Activated CD4-positive, CD25-positive, alpha-beta regulatory T cell treated with anti-CD3 and anti-CD28 coated beads, Interleukin-2, amount 50 U/mL, for 24 hours (primary cell): ENCODE measurements around the gene STAP2.

Source experiments
- ATAC-seq, 2 donors: fragments of 150-1000 bp; cut with Tn5 transposase; one replicate each; pipeline ENCODE4 v1.10.0; 2021; ENCODE audit warnings: mild to moderate bottlenecking in 1 of 2, moderate library complexity in 1 of 2

STAP2 gene

DNA sequence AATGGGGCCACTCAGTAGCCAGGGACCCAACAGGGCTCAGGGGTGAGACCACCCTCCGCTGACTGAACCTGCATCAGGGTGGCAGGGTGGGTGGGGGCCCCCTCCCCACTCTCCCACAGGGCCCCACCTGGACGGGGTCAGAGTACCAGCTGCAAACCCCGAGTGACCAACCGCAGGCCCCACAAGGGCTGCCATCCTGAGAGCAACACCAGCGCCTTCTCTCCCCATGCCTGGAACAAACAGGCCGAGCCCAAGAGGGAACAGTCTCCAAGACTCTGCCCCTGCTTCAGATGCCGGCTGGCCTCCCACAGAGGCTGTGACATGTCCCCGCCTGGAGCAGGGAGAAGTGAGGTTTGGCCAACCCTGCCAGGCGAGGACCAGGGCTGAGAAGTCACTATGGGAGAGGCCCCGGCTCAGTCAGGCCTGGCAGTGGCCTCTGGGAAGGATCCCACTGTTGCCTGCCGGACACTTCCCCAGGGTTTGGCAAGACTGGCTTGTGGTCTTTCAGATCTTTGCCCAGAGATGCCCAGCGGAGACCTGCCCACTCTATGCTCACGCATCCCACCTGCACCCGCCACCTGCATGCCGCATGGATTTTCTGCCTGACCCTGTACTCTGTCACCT, 31.9 kb upstream of the STAP2 start:
- no peak for ATAC-seq

DNA sequence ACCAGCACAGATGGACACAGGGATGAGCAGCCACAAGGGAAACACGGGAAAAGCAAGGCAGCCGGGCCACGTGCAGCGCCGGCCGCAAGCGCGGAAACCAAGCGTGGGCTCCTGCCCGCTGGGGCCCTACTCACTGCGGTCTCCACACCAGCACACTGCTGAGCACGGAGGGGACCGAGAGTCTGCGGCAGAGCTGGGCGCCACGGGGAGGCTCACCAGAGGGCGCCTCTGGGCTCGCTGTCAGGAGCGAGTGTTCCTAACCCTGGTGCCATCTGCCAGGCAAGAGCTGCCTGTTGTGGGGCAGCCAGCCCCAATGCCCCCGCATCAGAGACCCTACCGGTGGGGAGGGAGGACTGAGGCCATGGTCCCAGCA, 31.2 kb upstream of the STAP2 start:
- peak; percentile 88 for ATAC-seq

DNA sequence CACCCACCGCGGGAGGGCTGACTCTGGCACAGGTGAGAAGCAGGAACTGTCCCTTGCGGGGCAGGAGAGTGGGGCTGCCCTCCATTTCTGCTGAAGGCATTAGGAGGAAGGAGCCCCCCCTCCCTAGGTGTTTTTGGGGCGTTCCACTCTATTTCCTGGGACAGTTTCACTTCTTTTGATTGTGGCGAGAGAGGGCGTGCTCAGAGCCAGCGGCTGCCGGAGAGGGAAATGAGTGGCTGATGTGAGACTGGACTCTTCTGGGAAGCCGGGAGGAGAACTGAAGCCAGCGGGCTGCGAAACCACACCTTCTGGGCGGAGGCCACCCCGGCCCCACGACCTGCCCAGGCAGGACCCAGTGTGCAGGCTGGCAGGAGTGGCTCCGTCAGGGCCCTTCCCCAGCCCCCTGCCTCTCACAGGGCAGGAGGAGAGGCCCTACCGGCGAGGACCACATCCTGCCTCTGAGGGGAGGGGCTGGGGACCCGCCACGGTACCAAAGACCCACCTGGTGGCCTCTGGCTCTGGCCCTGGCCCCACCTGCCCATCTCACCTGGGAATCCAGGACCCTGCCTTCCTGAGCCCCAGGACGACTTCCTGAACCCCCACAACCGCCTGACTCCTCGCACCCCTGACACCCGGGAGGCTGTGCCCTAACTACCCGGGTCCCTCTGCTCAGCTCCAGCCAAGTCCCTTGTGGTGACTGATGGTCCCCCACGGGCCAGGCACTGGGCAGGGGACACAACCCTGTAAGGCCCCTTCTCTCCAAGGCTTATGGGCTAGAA, 30.7 kb upstream of the STAP2 start:
- ATAC-seq: peak; percentile 55 to 64

DNA sequence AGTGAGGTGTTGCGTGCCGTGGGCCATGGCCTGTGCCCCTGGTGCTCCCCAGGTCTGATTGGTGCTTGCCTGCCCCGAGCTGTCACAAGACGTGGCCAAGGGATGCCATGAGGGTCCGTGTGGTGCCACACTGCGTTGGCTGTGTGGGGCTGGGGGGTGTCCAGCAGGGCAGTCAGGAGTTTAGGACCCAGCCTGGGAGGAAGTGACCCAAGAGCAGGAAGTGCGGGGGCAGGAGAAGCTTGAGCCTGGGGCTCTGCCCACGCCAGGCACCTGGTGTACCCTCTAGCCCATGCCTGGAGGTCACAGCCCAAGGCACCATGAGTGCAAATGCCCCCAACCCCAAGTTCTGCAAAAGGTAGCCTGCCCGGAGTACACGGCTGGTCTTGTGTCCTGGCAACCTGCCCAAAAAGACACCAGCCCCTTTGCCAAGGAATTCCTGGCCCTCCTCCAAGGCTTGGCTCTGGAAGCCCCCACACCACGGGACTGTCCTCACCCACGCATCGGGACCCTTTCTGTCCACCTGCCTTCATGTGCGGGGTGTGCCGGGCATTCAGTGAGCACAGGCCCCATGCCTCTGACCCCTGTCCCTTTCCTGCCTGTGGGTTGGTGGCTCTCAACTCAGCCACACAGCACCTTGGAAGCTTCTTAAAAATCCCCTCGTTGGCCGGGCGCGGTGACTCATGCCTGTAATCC, 29.6 kb upstream of the STAP2 start:
- ATAC-seq: no peak

DNA sequence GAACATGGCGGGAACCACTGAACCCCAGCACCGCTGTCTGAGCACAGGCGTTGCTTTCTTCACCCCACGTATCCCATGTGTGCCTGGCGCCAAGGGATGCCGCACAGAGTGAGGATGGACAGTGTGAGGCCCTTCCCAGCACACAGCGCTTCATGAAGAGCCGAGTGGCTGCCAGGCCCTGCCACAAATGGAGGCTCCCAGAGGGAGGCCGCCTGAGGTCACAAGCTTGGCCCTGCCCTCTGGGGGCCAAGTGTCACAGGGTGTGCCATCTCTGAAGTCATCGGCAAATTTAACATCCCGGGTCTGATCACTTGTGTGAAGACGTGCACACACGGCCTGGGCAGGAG, 29.1 kb upstream of the STAP2 start:
- no peak for ATAC-seq

DNA sequence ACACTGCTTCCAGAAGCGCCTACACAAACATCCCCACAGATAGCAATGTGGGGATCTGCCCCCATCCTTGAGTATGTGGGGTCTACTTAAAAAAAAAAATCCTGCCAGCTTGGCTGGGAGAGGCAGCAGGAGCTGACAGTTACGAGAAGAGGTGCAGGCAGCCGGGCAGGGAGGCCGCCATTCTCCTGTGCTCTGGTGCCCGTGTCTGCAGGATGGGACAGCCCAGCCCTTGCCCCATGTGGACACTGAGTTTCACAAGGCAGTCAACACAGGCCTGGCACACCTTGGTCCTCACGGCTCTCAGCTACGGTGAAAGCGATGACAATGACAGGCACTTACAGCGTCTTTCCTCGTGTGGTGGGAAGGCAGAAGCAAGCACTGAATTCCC, 28.7 kb upstream of the STAP2 start:
- ATAC-seq: no peak

DNA sequence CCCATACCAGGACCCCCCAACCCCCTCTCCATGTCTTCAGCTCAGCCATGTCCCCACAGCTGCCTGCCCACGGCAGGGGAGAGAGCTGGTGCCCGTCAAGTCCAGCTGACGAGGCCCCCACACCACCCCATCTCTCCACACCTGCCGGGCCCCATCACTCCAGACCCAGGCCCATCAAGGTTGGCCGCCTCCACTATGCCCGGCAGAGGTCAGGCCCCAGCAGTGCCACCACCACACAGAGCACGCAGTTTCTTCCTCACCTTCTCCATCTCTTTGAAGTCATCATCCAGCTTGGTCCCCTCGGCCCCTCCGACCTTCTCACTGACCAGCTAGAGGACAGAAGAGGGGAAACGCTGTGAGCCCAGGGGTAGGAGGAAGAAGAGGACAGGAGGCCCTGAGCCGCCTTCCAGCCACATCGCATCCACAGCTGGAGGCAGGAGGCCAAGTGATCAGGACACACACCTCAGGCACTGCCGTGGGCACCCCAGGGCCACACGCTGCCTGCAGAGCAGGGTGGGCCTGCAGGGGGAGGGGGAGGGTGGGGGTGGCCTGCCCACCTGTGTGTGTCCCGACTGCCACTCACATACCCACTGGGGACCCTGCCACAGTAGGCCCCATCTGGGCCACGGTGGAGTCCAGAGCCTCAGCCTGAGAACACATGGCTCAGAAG, 28.2 kb upstream of the STAP2 start:
- no peak for ATAC-seq

DNA sequence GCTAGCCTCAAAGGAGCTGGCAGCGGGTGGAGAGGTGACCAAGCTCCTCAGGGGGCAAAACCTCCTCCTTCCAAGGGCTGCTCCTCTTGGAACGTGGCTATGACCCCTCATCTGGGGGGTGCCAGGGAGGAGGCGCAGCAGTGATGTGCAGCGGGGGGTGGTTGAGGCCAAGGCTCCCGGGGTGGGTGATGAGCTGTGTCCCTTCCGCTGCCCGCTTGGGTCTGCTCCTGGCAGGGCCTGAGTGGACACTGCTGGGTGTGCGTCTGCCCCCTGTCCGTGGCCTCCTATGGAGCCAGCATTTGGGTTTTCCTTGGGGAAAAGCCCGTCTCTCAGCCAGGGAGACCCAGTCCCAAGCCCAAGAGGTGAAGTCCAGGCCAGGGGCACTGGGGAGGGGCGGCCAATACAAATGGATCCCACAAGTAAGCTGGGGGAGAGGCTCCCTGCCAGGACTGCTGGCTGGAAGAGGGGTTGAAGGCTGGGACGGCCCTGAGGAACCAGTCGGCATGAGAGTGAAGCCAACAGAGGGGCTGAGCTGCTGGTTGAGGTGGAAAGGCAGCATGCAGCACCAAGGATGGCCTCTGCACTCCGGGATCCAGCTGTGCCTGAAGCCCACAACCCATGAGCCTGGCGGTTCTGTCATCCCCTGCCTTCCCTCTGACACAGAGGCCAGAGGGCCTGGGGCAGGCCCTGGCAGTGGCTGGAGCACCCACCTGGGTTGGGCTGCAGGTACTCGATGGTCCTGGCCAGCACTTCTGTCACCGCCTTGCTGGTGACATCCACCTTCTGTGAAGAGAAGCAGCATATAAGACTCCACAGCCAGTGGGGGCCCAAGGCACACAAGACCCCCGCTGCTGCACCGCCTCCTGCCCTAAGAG, 27.4 kb upstream of the STAP2 start:
- ATAC-seq: no peak

DNA sequence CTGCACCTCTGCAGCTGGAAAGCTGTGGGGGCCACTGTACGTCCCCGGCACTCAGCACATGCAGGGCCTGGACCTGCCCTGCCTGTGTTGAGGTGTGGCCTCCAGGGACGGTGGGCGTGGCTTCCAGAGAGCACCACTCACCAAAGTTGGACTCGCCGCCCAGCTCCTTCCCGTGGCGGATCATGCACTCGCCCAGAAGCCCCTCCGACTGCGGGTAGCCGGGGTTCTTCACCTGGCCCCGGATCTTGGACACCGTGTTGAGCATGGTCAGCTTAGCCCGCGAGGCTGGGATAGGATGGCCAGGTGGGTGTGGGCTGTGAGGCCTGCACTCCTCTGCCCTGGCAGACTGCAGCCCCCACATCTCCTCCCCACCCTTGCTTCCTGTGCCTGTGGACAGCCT, 26.7 kb upstream of the STAP2 start:
- no peak for ATAC-seq

DNA sequence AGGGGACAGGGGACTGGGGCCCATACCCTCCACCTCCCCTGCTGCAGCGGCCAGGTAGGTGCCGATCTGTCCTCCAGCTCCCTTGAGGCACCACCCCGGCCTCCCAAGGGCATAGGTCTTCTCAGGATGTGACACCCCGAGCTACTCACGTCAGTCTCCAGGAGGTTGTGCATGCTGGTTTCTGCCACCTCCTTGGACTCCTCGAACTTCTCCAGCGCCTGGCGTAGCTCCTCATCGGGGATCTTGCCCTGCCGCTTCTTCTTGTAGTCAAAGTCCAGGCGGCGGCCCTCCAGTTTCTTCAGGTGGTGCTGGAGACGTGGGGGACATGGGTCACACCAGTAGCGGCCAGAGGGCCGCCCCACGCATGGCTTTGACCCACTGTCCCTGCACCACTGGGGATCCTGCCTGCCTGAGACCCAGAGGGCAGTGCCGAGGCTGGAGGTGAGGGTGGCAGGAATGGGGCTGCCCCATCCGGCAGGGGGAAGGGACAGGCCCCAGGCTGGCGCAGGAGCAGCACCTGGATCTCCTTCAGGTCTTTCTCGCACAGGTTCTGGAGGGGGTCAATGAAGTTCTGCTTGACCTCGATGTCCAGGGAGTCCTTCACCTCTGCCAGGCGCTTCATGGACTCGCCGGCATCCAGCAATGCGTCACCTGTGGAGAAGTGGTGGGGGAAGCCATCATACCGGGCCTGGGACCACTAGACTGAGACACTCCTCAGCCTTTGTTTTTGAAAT, 25.1 kb upstream of the STAP2 start:
- no peak for ATAC-seq

DNA sequence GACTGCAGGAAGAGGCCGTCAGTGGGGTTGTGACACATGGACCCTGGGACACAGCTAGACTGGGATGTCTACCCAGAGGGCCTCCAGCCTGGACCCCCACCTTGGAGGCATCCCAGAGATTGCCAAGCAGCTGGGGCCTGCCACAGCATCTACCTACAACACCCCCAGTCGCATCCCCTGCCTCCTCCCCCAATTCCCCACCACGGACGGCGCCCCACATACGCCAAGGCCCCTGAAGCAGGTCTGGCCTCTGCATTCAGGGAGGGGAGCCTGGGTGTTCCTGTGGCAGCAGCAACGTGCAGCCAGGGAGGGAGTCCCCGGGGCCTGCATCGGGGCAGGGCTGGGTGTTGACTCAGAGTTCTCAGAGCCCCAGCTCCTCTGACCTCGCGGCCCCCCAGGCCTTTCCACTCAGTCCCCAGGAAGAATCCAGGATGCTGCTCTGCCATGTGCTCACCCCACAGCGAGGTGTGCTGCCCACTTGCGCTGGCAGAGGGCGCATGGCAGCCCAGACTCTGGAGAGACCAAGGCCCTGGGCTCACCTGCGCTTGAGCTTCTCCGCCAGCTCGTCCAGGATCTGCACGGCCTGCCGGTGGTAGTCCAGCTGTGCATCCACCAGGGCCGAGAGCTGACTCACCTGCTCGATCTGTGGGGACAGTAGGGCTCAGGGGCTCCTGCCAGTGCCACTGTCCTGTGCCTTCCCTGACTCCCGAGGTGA, 24.4 kb upstream of the STAP2 start:
- ATAC-seq: no peak

DNA sequence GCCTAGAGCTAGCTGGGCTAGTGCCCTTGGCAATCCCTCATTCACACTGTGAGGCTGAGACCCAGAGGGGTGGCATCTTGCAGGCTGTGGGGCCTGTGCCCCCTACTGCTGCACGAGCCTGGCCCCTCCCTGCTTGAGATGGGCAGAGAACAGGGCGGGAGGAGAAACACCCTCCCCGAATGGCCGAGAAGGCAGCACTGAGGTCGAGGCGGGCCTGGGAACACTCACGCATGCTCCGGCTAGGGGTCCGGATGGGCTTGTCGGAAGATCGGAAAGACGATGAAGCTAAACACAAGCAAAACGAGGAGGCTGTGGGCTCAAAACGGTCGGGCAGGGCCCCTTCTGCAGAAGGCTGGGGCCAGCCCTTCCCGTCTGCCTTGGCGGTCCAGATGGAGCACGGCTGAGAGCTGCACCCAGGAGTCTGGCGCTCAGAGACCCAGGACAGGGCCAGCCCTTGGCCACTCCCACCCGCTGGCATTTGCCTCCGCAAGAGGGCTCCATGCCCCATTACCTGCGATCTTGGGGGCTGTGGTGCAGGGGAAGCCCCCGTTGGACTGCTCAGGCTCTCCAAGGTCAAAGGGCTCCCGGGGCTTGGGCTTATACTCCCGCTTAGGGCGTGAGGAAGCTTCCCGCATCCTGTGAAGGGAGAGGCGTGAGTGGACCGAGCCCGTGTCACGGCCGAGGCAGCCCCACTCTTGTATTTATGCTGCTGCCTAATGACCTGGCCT, 23.6 kb upstream of the STAP2 start:
- ATAC-seq: no peak

DNA sequence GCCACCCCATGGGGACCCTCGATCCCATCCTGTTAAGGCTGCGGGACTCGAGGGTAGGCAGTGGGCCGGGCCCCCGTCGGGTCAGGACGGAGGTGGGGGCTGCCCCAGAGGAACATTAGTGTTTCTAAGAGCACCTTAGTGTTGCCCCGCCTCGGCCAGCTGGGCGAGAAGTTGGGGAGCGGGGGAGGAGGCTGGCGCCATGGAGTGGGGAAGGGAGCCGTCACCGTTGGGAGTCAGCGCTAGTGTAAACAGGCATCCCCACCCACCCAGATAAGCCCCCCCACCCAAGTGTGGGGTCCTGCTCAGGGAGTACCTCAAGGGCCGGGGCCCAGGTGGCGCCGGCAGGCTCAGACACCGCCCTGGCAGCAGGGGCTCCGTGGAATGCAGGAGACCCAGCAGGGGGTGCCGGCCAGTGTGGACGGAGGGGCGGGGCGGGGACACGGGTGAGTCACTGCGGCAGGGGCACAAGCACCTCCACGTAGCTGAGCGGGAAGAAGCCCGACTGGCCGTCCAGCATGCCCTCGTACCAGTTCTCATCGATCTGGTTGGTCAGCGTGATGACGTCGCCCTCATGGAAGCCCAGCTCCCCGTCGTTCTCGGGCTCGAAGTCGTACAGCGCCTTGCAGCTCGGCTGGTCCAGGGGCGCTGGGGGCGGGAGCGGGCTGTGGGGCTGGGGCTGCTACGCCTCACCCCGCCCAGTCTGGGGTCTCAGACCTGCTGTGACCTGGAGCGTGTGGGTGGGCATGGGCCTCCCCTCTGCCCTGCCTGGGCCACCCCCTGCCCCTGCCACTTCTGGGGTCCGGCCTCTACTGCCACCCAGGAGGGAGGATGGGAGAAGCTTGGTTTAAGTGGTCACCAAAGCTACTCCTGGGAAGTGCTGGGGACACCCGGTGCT, 22.8 kb upstream of the STAP2 start:
- ATAC-seq: no peak

DNA sequence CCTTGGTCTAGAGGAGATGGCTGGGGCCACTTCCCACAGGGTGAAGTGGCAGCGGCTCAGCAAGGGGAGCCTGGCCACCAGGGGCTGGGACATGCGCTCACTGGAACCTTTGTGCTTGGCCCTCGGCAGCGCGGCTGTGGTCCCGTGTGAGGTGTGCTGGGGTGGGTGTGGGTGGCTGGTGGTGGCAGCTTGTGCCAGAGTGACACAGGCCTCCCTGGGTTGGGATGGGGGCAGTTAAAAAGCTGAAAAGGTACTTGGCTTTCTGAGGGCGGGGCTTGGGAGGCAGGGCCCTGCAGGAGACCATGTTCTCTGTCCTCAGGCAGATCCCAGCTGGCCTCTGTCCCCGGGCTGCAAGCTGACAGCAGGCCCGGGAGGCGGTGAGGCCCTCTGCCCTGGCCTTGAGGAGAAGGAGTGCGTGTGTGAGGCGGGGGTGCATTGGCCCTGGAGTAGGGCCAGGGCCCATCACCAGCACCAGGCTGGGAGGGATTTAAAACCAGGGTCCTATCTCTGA, 22.1 kb upstream of the STAP2 start:
- no peak for ATAC-seq

DNA sequence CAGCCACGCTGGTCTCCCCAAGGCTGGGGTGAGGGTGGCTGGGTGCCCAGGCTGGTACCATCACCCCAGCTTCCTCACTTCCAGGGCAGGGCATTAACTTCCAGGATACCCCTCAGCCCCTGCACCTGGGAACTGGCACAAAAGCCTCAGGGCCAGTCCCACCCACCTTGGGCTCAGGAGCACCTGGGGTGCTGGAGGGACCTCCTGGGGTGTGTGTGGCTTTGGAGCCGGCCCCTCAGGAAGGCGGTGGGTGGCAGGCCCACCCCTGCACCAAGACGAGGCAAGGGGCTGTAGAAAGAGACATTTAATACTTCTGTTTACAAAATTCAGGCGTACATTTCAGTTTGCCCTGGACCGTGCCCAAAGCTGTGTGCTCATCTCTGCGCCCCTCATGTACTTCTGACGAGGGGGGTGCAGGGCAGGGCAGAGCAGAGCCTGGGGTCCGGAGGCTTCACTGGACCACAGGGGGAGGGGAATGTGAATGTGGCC, 21.5 kb upstream of the STAP2 start:
- no peak for ATAC-seq

DNA sequence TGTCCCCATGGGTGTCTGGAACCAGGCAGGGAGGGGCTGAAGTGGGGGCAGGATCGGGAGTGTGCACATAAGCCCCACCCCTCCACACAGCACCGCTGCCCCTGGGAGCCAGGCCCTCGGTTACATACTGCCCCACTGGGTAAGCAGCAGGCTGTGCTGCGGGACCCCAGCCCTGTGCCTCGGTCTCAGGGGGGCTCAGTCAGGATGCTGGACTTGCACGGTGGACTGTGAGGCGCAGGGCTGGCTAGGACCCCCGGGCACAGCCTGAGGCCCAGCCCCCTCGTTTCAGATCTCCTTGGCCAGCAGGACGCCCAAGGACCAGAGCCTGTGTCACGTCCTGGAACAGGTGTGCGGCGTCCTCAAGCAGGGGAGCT, 21.0 kb upstream of the STAP2 start:
- no peak for ATAC-seq

DNA sequence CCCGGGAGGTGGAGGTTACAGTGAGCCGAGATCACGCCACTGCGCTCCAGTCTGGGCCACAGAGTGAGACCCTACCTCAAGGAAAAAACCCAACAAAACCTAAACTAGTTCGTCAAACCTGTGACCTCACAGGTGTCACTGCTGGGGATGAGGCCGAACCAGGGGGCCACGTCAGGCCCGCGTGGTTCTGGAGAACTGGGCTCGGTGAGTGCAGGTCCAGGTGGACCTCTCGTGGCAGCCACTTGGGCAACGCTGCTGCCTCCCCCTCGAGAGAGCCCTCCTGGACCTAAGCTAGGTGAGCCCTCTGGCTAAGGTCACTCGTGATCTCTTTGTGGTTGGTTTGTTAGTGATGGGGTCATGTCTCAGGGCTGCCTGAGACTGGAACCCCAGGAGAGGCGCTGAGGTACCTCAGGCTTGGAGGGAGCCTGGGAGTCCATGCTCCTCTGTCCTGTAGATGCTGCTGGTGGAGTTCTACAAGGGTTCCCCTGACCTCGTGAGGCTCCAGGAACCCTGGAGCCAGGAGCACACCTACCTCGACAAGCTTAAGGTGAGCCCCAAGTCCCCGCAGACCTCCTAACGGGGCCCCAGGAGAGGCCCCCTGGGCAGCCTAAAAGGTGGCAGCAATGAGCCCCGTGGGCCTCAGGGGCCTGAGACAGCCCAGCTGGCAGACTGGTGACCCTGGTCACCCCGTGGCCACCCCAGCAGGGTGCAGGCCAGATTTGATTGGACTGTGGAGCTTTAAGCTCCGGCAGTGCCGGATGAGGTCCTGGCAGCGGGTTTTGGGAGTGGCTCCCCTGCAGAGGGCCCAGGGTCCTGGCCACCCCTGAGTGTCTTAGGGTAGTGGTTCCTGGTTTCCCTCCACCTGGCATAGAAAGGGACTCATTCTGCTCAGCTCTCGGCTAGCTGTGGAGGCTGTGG, 20.3 kb upstream of the STAP2 start:
- no peak for ATAC-seq

DNA sequence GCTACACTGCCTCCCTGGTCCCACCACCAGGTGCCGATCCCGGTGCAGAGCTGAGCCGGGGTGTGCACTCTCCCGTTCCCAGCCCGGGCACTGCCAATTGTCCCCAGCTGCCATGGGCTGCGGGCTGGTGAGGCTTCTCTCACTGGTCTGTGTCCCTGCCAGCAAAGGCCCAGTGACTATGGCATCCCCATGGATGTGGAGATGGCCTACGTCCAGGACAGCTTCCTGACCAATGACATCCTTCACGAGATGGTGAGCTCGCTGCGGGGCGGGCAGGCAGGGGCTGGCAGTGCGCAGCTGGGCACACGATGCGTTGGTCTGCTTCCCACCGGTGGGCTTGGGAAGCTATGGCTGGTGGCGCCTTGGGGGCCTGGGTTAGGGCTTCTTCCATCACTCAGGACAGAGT, 19.3 kb upstream of the STAP2 start:
- no peak for ATAC-seq
